ENCODE measurements around the gene BABAM1.
"Not testable (repeated sequence)": the region's sequence is repeated elsewhere in the genome, so short reads cannot be mapped to it uniquely, and the experiment has no call there.

The BABAM1 gene

GRCh38 chr19:17275441-17276175 lies 8.4 kb downstream of the BABAM1 start:
- no peak for DNase-seq

- DNase-seq = no peak
Measured at GRCh38 chr19:17279436-17279835, 12.2 kb downstream of the BABAM1 start.

- DNase-seq = peak in 1 of 2 experiments; percentile 22
Measured at GRCh38 chr19:17281391-17282304, 14.4 kb downstream of the BABAM1 start, which contains the start of gene ANKLE1. Gene ANKLE1 (plus strand): TSS chr19:17281901. CDS start chr19:17281921, 20 bp downstream.

- DNase-seq = peak; percentile 36 to 87
Measured at GRCh38 chr19:17282488-17283125, 15.4 kb downstream of the BABAM1 start.

GRCh38 chr19:17283504-17283996 lies 16.3 kb downstream of the BABAM1 start:
- DNase-seq = no peak

GRCh38 chr19:17285415-17286135 lies 18.3 kb downstream of the BABAM1 start:
- DNase-seq = no peak

- no peak for DNase-seq
Measured at GRCh38 chr19:17286263-17286662, 19.0 kb downstream of the BABAM1 start.

GRCh38 chr19:17286752-17287151 lies 19.5 kb downstream of the BABAM1 start:
- DNase-seq = no peak

GRCh38 chr19:17289489-17289888 lies 22.2 kb downstream of the BABAM1 start:
- peak; percentile 7 to 72 for DNase-seq

GRCh38 chr19:17292301-17293074 lies 25.2 kb downstream of the BABAM1 start:
- DNase-seq = peak; percentile 75 to 79

- no peak for DNase-seq
Measured at GRCh38 chr19:17293605-17294004, 26.4 kb downstream of the BABAM1 start.

GRCh38 chr19:17294051-17294891 lies 27.0 kb downstream of the BABAM1 start:
- peak in 1 of 2 experiments; percentile 48 for DNase-seq

- not testable (repeated sequence) for DNase-seq
Measured at GRCh38 chr19:17295551-17295950, 28.3 kb downstream of the BABAM1 start.

- DNase-seq = no peak
Measured at GRCh38 chr19:17296273-17296672, 29.0 kb downstream of the BABAM1 start.

- DNase-seq = no peak
Measured at GRCh38 chr19:17296976-17297375, 29.7 kb downstream of the BABAM1 start.

- no peak for DNase-seq
Measured at GRCh38 chr19:17300992-17301619, 33.9 kb downstream of the BABAM1 start.

- peak; percentile 80 to 82 for DNase-seq
Measured at GRCh38 chr19:17302391-17303166, 35.3 kb downstream of the BABAM1 start.

- DNase-seq = peak; percentile 63 to 92
Measured at GRCh38 chr19:17303167-17303939, 36.1 kb downstream of the BABAM1 start, which contains the start of gene ABHD8. Gene ABHD8 (minus strand): TSS chr19:17303425. CDS start chr19:17301616, 1,809 bp downstream.

Data from NCI-H526 (cell line).